CD4-positive, alpha-beta T cell treated with Interferon gamma for 1 hour (primary cell): Measurements from ENCODE around the gene CXCL9.

Source experiments
- DNase-seq: peaks from one replicate; pipeline ENCODE4 v3.0.0-alpha.2; 2020

CXCL9 gene

GRCh38 chr4:75953509-75953908 is 53.8 kb downstream of the CXCL9 start:
- DNase-seq: no peak
